Mucosa of gallbladder (tissue), 1 donor: ENCODE measurements around the gene QSOX1. TPM values are rescaled to one million over a fixed set of nuclear protein-coding genes. Genes with fewer than 3 reads are reported as not detected.

Experiments used
- DNase-seq: peaks from one replicate; pipeline ENCODE4 v3.0.0-alpha.2; 2020; ENCODE audit warnings: low spot score
- total RNA-seq: library from RNA; stranded (reverse); gene quantifications from one replicate; pipeline ENCODE4 v1.2.1, GENCODE V29; 2021
- donor health status: DM: no; HTN: no; CAD: no.

Gene QSOX1
- total RNA-seq, 1 donor from 2014 or later: 395 TPM

DNA sequence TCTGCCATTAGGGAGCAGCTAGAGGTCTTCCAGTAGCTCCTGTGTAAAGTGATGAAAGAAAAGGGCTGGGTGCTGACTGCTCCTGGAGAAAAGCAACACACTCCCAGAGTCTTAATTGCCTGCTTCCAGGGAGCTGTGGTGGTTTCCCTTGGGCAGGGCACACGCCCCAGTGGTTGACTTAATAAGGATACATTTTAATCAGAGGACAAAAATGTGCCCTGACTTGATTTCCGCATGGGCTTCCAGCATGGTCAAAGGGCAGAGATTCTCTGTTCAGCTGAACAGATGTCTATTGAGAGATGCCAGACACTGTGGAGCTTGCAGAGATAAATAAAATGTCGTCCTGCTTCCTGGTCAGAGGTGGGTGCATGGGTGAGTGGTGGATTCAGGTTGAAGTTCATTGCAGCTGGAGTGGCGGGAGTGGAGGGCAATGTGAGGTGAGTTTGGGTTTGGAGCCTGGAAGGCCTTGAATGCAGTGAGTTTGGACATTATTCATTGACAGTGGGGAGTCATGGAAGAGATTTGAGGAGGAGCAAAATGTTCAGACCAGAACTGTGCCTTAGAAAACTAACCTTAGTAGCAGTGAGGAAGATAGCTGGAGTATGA lies 16.0 kb downstream of the QSOX1 start:
- peak; percentile 70 for DNase-seq

DNA sequence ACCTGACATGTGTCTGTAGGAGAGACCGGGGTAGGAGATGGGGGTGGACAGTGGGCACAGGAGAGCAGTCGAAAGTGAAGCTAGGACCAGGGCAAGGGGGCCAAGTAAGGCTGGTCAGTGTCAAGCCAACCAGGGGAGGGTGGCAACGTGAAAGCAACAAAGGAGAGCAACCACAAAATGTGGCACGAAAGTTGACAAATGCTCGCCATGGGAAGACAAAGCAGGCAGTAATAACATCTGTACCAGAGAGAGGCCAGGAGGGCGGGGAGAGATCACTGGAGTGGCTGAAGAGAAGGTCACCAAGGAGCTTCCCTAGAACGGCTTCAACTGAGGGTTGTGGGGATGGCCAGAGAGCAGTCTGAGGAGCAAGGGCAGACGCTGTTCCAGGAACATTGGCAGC lies 17.0 kb downstream of the QSOX1 start:
- no peak for DNase-seq

DNA sequence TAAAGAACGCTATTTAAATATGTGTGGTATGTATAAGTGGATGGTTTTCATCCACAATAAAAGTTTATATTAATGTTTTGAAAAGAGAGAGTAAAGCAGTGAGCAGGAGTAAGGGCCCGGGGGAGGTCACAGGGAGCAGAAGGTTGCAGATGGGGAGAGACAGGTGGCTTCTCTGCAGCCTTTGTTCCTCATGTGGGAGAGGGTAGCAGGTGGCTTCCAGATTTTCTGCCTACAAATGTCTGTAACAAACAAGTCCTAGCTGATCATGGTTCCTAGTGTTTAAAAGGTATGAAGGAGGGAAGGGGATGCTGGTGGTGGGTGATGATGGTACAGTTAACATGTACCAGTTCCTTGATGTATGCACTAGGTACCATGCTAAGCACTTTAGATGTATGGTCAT lies 18.8 kb downstream of the QSOX1 start:
- no peak for DNase-seq

DNA sequence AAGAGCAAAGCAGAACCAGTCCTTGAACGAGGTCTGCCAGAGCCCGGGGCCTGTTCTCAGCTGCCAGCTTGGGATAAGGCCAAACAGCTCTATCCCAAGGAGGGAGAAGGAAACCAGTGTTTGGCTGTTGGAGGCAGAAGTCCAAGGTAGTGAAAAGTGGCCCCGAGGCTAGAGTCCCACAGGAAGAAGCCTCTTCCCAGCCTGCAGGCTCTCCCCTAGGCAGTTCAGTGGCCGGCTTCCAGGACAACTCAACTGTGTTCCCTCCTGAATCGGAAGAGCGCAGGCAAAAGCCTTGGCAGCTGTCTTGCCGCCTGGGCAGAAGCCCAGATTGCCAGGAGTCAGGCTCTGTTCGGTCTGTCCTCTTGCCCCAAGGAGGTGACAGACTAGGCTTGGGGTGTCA lies 19.3 kb downstream of the QSOX1 start:
- peak; percentile 66 for DNase-seq

DNA sequence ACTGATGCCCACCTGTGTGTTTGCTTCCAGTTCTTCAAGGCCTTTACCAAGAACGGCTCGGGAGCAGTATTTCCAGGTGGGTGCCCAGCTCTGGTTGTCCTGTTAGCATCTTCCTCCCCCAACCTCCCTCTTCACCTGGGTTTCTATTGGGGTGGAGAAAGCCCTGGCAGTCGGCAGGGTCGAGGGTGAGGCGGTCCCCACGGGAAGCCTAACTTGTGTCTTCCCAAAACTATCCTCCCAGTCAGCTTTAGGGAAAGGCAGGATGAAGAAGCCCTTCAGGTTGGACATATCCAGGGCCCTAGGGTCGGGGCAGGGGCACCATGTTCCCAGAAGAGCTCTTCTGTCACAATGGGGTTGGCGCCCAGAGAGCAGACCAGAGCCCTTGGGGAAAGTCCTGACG lies 20.6 kb downstream of the QSOX1 start:
- no peak for DNase-seq

DNA sequence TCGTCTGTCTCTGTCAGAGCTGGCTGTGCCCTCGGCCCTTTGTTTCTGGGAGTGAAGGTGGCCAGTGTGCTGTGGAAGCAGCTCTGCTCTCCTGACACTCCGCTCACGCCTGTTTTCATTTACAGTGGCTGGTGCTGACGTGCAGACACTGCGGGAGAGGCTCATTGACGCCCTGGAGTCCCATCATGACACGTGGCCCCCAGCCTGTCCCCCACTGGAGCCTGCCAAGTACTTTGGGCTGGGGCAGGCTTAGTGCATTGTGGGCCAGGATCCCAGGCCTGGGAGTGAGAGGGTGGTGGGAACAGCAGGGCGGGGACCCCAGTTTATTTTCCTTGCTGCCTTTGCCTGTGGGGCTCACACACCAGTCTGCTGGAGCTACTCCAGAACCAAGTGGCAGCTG lies 21.1 kb downstream of the QSOX1 start:
- DNase-seq: no peak

DNA sequence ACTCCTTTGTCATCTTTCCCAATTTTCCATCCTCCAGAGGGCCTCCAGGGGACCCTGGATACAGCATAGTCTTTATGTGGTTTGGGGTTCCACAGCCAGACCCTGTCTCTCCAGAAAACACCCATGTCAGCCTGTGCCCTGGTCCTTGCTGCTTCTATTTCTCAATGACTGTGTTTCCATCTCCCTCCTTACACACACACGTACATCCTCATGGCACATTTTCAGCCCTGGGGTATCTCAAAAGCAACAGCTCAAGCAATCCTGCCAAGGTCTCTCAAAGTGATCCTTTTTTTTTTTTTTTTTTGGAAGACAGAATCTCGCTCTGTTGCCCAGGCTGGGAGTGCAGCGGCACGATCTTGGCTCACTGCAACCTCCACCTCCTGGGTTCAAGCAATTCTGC lies 22.3 kb downstream of the QSOX1 start:
- no peak for DNase-seq

DNA sequence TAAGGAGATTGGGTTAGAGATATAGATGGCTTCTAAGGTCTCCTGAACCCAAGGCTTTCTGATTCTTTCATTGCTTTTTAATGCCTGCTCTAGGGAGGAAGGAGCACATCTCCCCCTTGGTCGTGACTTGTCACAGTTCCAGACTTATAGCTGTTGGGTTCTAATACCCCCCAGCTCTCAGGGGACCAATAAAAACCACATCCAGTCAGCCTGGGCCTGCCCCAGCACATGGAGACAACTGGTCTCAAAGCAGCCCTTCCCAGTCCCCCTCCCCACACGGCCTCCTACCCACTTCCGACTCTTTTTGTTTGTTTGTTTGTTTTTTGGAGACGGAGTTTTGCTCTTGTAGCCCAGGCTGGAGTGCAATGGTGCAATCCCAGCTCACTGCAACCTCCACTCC lies 23.3 kb downstream of the QSOX1 start:
- no peak for DNase-seq

DNA sequence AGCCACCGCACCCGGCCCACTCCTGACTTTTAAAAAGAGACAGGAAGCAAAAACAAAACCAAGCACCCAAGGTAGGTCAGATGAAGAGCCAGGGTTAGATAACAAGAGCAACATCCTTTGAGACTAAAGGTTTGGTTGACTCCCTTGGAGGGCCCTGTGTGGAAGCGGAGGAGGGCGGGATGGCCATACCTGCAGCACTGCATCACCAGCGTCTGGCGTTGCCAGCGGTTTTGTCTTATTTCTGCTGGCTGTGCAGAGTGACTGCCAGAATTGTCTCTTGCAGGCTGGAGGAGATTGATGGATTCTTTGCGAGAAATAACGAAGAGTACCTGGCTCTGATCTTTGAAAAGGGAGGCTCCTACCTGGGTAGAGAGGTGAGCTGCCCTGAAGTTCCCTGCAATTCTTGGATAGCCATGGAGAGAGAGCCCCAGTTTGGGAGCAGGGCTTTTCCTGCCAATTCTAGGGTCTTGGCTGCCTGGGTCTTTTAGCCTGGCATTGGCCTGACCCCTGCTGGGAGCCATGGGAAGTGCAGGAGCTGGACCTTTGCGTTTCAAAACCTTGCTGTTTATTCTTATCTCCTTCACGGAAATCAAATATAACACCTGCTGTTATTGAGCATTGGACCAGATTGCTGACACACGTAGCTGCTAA lies 24.0 kb downstream of the QSOX1 start:
- peak; percentile 63 for DNase-seq

DNA sequence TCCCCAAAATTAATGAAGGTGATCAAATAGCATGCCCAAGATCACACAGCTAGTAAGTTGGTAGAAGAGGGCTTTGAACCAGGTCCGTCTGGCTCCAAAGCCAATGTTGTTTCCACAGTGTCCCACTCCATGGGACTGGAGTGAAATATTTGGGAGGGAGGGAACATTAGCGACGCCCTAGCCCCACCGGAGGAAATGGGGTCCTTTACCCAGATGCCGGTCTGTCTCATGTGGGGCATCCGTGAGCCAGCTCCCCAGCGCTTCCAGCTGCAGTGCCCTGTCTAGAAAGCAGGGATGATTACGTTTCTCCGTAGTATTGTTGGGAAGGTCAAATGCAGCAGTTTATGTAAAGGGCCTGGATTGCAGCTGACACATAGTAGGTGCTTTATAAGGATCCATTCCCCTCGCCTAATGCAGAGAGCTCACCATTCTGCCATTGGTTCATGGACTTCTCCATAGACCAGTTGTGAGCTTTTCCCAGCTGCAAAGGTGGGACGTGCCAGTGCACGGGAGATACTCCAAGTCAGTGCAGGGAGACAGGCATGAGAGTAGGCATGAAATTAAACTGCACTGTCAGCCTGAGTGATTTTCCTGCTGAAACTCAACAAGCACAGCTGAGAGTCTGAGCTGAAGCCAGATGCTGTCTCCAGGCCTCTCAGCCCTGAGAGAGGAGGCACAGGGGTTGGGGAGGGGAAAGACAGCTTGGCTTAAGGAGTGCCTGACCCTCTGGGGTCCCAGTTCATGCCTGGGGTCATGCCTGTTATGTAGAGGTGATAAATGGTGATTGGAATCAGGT lies 24.7 kb downstream of the QSOX1 start:
- DNase-seq: no peak

DNA sequence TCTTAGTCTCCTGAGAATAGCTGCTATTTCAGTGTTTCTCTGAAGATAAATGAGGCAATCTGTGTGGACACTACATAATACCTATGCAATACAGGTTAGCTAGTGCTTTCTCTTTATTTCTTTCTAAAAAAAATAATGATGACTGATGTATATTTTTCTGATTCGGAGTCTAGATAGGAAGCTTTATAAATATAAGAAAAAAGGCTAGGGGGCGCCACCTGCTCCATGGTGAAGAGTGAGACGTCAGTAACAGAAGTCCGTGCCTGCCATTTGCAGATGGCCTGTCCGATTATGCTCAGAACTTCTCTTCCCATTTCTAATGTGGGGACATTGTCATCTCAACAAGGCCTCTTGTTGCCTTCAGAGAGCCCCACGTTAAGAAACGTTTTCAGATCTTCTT lies 26.4 kb downstream of the QSOX1 start:
- no peak for DNase-seq

DNA sequence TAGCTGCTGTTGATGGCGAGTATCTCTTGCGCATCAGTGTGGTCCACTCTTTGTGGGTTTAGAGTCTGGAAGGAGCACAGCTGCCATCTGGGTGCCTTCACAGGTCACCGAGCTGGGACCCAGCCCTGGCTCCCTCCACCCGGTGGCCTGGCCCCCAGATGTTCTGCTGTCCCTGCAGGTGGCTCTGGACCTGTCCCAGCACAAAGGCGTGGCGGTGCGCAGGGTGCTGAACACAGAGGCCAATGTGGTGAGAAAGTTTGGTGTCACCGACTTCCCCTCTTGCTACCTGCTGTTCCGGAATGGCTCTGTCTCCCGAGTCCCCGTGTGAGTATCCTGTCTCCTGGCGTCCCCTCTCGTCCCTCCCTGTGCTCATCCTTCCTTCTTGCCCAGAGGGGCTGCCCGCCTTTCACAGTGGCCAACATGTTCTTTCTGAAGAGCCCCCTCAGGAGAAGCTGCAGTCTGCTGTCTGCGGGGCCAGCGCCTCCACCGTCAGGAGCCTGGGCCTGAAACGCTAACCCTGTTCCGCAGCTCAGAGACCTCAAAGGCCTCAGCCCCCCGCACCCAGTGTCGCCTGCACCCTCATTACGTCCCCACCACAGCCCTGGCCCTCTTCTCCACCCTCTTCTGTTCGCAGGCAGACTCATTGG lies 27.4 kb downstream of the QSOX1 start:
- no peak for DNase-seq

DNA sequence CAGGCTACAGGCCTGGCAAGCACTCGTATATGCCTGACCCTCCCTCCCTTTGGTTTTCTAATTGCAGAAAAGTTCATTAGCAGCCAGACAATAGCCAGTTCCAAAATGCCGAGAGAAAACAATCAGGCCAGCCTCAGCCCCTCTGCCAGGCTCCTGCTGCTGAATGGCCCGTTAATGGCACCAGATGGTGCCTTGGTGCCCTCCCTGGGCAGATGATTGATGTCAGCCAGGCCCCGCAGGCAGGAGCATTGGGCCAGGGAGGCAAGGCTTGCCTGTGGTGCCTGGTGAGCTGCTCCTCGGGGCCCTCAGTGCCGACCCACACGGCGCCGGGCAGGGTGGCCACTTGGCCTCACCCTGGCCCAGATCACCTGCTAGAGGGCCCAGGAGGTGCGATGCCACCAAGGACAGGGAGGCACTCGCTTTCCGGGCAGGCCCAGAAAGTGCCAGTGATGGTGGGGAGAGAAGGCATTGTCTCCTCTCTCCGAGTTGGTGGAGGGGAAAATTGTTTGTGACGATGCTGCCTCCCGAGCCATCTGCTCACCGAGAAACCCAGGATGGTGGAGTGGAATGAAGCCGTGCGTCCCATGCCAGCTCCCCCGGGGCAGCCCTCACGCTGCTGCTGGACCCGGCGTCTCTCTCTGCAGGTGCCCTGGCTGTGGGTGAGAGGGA lies 28.1 kb downstream of the QSOX1 start:
- no peak for DNase-seq

DNA sequence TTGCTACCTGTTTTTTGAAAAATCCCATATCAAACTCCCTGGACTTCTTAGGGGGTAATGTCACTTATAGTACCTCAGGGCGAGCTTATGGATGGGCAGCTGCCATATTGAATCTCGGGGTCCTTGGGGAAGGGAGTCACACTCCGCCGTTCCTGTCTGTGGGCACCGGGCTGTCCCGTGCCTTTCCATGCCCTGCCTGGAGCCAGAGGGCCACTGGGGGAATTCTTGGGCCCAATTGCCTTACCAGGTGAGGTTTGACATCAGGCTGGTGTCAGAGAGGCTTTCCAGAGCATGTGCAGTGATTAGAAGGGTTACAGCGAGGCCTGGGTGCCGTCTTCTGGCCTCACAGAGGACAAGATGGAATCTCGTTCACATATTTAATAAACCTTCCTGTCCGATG lies 28.8 kb downstream of the QSOX1 start:
- DNase-seq: no peak

DNA sequence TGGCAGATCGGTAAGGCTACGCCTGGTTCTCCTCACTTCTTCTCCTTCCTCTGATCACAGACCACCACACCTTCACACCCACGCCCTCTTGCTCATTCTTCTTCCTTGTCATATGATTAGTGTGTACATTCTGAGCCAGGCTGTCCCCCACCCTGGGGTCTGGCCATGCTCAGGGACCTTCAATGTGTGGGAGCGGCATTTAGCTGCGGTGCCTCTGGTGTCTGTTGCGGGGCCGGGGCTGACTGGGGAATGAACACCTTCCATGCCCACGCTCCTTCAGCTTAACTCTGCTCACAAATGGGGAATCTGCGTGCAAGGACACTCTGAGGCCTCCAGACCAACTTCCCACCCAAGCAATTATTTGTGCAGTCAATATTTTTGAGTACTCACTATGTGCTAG lies 29.4 kb downstream of the QSOX1 start:
- DNase-seq: no peak

DNA sequence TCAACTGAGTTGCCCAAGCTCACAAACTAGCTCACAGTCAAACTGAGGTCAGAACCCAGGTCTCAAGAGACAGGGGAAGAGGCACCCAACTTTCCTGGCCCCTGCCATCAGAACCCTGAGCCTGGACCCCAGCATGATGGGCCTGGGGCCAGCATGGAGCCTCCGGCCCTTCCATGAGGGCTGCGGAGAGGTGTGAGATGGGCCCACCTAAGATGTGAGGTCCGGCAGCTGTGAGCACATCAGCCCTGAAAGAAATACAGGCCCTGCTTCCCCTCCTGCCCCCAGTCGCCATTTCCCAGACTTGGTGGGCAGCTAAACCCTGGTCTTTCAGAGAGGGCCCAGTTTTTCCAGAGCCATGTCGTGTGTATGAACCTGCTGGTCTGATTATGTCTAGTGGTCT lies 30.6 kb downstream of the QSOX1 start:
- no peak for DNase-seq

DNA sequence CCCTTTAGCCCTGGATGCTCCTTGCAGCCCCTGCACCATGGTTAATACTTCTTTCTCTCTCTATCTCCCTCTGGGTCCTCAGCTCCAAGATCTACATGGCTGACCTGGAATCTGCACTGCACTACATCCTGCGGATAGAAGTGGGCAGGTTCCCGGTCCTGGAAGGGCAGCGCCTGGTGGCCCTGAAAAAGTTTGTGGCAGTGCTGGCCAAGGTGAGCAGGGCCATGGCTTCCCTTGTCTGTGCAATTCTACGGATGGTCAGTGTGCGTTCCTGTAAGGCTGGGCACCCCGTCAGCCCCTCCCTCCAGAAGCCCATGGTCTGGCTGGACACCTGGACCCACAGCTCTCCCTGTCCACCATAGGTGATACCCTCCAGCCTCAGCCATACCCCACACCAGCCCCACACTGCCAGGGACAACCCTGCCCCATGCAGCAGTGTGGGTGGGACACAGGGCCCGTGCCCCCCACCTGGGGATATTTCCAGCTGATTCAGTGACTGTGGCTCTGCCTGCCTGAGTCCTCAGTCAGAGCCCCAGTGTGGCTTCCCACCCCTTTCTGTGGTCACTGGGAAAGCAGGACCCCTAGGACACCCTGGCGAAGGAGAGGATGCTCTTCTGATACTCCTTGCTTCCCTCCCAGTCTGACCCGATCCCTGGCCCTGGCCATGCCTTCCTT lies 31.4 kb downstream of the QSOX1 start:
- no peak for DNase-seq

DNA sequence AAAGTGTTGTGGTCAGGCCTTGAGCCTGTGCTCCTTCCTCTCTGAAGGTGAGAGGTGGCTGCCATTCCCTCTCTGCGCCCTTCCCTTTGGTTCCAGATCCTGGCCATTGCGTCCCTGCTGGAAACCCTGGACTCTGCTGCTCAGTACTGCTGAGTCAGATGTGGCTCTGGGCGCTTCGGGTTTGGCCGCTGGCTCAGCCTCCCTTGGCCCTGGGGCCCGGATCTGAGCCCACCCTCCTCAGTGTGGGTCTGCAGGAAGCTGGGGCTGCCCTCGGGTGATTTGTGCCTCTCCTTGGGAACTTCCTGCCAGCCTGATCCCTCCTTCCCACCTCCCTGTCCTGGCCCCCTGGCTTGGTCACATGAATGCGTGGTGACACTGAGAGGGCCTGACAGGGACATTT lies 32.2 kb downstream of the QSOX1 start:
- DNase-seq: no peak

DNA sequence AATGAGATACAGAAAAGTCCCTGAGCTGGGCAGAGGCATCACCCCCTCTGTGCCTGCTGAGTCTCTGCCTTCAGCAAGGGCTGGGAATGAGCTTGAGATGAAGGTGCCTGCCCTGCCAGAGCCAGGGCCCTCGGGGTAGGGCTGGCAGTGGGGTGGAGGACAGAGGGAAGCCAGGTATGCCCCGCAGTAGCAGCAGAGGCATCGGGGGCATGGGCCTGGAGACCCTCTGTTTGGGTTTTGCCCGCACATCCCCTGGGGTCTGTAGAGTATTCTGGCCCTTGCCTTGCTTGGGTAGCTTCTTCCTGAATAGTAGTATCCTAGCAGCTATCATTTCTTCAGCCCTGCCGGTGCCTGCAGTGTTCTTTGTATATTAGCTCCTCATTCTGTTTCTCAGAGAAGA lies 33.0 kb downstream of the QSOX1 start:
- no peak for DNase-seq

DNA sequence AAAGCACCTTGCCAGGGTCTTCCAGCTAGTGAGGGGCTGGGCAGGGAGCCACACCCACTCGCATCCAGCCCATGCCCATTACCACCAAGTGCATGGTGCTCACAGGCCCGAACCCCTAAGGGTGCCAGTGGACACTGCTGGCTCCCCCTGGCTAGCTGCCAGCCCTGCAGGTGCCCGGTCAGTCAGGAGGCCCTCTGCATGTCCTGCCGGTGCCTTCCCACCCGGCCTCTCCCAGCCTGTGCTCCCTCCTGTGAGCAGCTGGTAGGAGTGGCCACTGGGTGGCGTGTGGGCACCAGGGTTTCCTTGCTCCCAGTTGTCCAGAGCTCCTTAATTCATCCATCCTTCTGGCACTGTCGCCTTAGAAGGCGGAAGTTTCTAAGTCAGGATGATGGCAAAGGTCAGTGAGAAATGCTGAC lies 33.4 kb downstream of the QSOX1 start:
- no peak for DNase-seq

DNA sequence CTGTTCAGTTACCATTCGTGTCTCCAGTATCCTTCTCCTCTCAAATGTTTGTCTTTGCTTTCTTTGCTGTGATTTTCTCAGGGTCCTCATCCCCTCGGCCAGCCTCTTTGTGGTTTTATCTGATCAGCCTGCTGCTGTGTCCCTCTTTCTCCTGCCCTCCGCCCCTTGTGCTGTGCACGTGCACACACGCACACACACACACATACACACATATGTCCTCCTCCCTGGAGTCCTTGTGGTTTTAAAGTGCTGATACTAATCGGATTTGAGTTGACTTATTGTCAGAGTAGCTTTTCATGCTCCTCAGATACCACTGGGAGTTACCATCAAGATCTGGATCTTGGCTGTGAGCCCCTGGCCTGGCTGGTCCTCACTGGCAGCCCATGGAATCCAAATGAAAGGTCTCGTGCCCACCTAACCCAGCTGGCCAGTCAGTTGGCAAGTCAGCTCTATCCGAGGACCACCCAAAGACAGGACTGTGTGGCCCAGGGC lies 34.1 kb downstream of the QSOX1 start:
- no peak for DNase-seq
